K562 (cell line): ENCODE results near the gene ANKRD33. TPM values are rescaled to one million over a fixed set of nuclear protein-coding genes. Genes with fewer than 3 reads are reported as not detected.

Source experiments
- ATAC-seq: fragments of 200-7000 bp; cut with Tn5 transposase; 3 replicates; pipeline ENCODE4 v1.9.1; 2020; ENCODE audit warnings: moderate library complexity
- BruUV-seq: library from RNA; stranded (reverse); fragments of 400-500 nt; replicated peaks from 2 replicates; lab custom pipeline; 2021; lab: Mats Ljungman, UMichigan
- CTCF ChIA-PET: fragments of 300-600 bp; formaldehyde crosslinking; extraction: SDS; loops from one replicate; lab custom pipeline; 2021; ENCODE audit warnings: low intra/inter-chr PET ratio; lab: Yijun Ruan, JAX
- POLR2A ChIA-PET: fragments of 300-600, 350-650 bp; sonication (Branson Sonifier 250); formaldehyde crosslinking; extraction: SDS; loops from one replicate; lab custom pipeline; 2021; ENCODE audit warnings: antibody characterized with exemption, inconsistent platforms; lab: Yijun Ruan, JAX
- DNase-seq, 4 experiments: peaks; one replicate each; pipeline versions ENCODE4 v3.0.0 to v3.0.0-alpha.2; 2011 to 2018; ENCODE audit warnings: low spot score in 3 of 4, mixed read lengths in 3 of 4; ENCODE audit errors: extremely low read depth in 1 of 4
- FAIRE-seq: peaks from 2 replicates; lab custom pipeline; 2011; peaks lifted over from hg19 to GRCh38; lab: Jason Lieb, UNC
- H2AFZ ChIP-seq: 2 replicates; pipeline ENCODE4 v1.6.0; 2011; ENCODE audit warnings: low read depth, low read length, control low read depth, inconsistent platforms
- H3K27ac ChIP-seq: fragments of 200-600 bp; 3 replicates; pipeline ENCODE4 v1.8.0; 2011; ENCODE audit warnings: low read depth, mild to moderate bottlenecking, control low read depth, inconsistent platforms, low read length, moderate library complexity, mixed read lengths; ENCODE audit errors: extremely low read depth
- H3K27me3 ChIP-seq, 2 experiments: fragments of 300-600 bp in 1 of 2; 2 replicates in 1 of 2; 3 replicates in 1 of 2; pipeline versions ENCODE4 v1.6.0 to v1.8.0; 2011; ENCODE audit warnings: inconsistent platforms in 2 of 2, low read length in 2 of 2, mild to moderate bottlenecking in 1 of 2, mixed read lengths in 1 of 2, moderate library complexity in 1 of 2; ENCODE audit not compliant: control insufficient read depth in 2 of 2, insufficient read depth in 2 of 2
- H3K36me3 ChIP-seq: fragments of 300-600 bp; 3 replicates; pipeline ENCODE4 v1.8.0; 2011; ENCODE audit warnings: mild to moderate bottlenecking, low read length, inconsistent platforms; ENCODE audit not compliant: control insufficient read depth, insufficient read depth
- H3K4me1 ChIP-seq, 2 experiments: fragments of 200-600 bp in 1 of 2; replicated peaks in 1 of 2; 2 replicates in 1 of 2; 3 replicates in 1 of 2; pipeline versions ENCODE4 v1.5.1 to v1.8.0; 2011; ENCODE audit warnings: inconsistent platforms in 2 of 2, low read length in 2 of 2, mild to moderate bottlenecking in 1 of 2, mixed read lengths in 1 of 2, moderate library complexity in 1 of 2; ENCODE audit not compliant: control insufficient read depth in 2 of 2, insufficient read depth in 2 of 2
- H3K4me2 ChIP-seq: 2 replicates; pipeline ENCODE4 v1.6.1; 2011; ENCODE audit warnings: low read length, control low read depth, inconsistent platforms, mixed read lengths; ENCODE audit not compliant: insufficient read depth
- H3K4me3 ChIP-seq: fragments of 200-600 bp; sonication (generic), shearing (Covaris generic); 2 replicates; pipeline ENCODE4 v1.5.1; 2016; ENCODE audit warnings: control low read depth, inconsistent platforms
- H3K79me2 ChIP-seq: fragments of 200-600 bp; 3 replicates; pipeline ENCODE4 v1.8.0; 2011; ENCODE audit warnings: low read length, inconsistent platforms; ENCODE audit not compliant: control insufficient read depth, insufficient read depth
- H3K9ac ChIP-seq, 2 experiments: 2 replicates each; pipeline versions ENCODE4 v1.6.0 to v1.6.1; 2011; ENCODE audit warnings: low read depth in 2 of 2, low read length in 2 of 2, control low read depth in 1 of 2, inconsistent platforms in 1 of 2, mild to moderate bottlenecking in 1 of 2, mixed read lengths in 1 of 2; ENCODE audit not compliant: insufficient read depth in 1 of 2
- H3K9me1 ChIP-seq: one replicate; pipeline ENCODE4 v1.6.0; 2011; ENCODE audit warnings: inconsistent platforms, mild to moderate bottlenecking, low read length, moderate library complexity; ENCODE audit not compliant: control insufficient read depth, insufficient read depth
- H3K9me3 ChIP-seq: replicated peaks from 2 replicates; pipeline ENCODE4 v1.5.1; 2011; ENCODE audit warnings: low read depth, low read length, inconsistent platforms; ENCODE audit not compliant: control insufficient read depth, insufficient read depth
- H4K20me1 ChIP-seq: replicated peaks from 2 replicates; pipeline ENCODE4 v1.6.1; 2011; ENCODE audit warnings: low read length, inconsistent platforms, mixed read lengths; ENCODE audit not compliant: control insufficient read depth, insufficient read depth
- HDAC2 ChIP-seq: fragments of 450-650 bp; IDR thresholded peaks from 2 replicates; pipeline ENCODE4 v1.6.1; 2016; ENCODE audit warnings: mild to moderate bottlenecking
- HNRNPK ChIP-seq: fragments of 200-400 bp; formaldehyde crosslinking; IDR thresholded peaks from one replicate; pipeline ENCODE4 v1.6.1; 2018; ENCODE audit warnings: mild to moderate bottlenecking, low read depth, low read length; ENCODE audit not compliant: poor library complexity, severe bottlenecking
- MIER1 ChIP-seq: fragments of 450-650 bp; IDR thresholded peaks from 2 replicates; pipeline ENCODE4 v1.6.1; 2016; ENCODE audit warnings: antibody characterized with exemption, mild to moderate bottlenecking, low read depth
- PCBP2 ChIP-seq: fragments of 200-400 bp; formaldehyde crosslinking; IDR thresholded peaks from 2 replicates; pipeline ENCODE4 v1.6.1; 2018; ENCODE audit warnings: low read length, low read depth, mild to moderate bottlenecking, moderate library complexity; ENCODE audit not compliant: poor library complexity, severe bottlenecking
- TAL1 ChIP-seq: fragments of 450-650 bp; IDR thresholded peaks from 2 replicates; pipeline ENCODE4 v1.6.1; 2016; ENCODE audit warnings: mild to moderate bottlenecking
- ZNF133 ChIP-seq: fragments of 250-450 bp; sonication (Bioruptor Pico); IDR thresholded peaks from 2 replicates; pipeline ENCODE4 v1.4.0; 2020; ENCODE audit warnings: mild to moderate bottlenecking
- WGBS: fragments of 100-300 bp; shearing (Covaris generic); methylation state at CpG from one replicate; pipeline ENCODE4 v1.1.6; 2016; ENCODE audit warnings: low coverage, mixed read lengths; ENCODE audit not compliant: insufficient coverage; ENCODE audit errors: missing lambda C conversion rate; 5-methylcytosine and 5-hydroxymethylcytosine counted together
- in situ Hi-C: fragments of 300-500 bp; cut with MboI; formaldehyde crosslinking; loops from 4 replicates; pipeline ENCODE4 v1.15.0; 2018; ENCODE audit warnings: inconsistent platforms, mixed read lengths
- intact Hi-C: fragments of 100-400 bp; cut with micrococcal nuclease; formaldehyde crosslinking; loops from 2 replicates; pipeline ENCODE4 v1.14.2; 2022
- polyA plus RNA-seq, 8 experiments: library from polyadenylated mRNA; depleted of rRNA in 4 of 8; stranded (reverse) in 5 of 8; unstranded in 3 of 8; fragments of >200 nt; fragmentation: Nextera tagmentation in 2 of 8; fragmentation: Illumina TruSeq in 1 of 8; extraction: Ambion mirVana in 2 of 8; extraction: Trizol in 1 of 8; gene quantifications; 2 replicates each; pipeline versions ENCODE4 v1.2.1 to v1.2.3, GENCODE V29; 2011 to 2014; ENCODE audit warnings: inconsistent platforms in 1 of 8, missing spikeins in 1 of 8
- total RNA-seq, 7 experiments: library from RNA; depleted of rRNA in 6 of 7; stranded (reverse); fragments of >200 nt in 6 of 7; fragmentation: Illumina TruSeq in 2 of 7; extraction: Trizol in 2 of 7; gene quantifications; 2 replicates each; pipeline versions ENCODE4 v1.2.1 to v1.2.3, GENCODE V29; 2011 to 2021; ENCODE audit warnings: low replicate concordance in 1 of 7
- TF ChIP-seq, protein P1 (sequence below), 2 experiments: fragments of 450-650 bp; IDR thresholded peaks; 2 replicates each; pipeline ENCODE4 v1.6.1; 2016; ENCODE audit warnings: mild to moderate bottlenecking in 2 of 2, borderline replicate concordance in 1 of 2, low read depth in 1 of 2, moderate library complexity in 1 of 2

Gene ANKRD33
- total and polyA plus RNA-seq, 9 of the 15 experiments (the other 6 are each of a cell fraction or from before 2014, with no cell fraction given): 0.04 to 0.11 (median 0.07) TPM; not detected in 4

DNA sequence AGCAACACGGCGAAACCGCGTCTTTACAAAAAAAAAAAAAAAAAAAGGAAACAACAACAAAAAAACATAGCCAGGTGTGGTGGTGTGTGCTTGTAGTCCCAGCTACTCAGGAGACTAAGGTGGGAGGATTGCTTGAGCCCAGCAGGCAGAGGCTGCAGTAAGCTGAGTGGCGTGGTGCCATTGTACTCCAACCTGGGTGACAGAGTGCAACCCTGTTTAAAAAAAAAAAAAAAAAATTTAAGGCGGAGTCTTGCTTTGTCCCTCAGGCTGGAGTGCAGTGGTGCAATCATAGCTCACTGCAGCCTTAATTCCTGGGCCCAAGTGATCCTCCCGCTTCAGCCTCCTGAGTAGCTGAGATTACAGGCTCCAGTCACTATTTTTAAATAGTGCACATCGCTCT lies 21.1 kb upstream of the ANKRD33 start:
- Histone ChIP-seq H3K4me1 (peaks cover 2 to 27% of the 10 kb centered on the region in 2 experiments; a peak in 4 of 5 replicates), H3K27me3 (peaks cover 50 to 91% of the 10 kb centered on the region in 2 experiments), H2AFZ (no peak overlapping the region), H4K20me1 (peaks cover 9% of the 10 kb centered on the region), H3K4me2 (no peak overlapping the region), H3K9ac (no peak overlapping the region), H3K4me3 (no peak overlapping the region), H3K9me1 (no peaks in the 10 kb centered on the region), H3K9me3 (no peaks in the 10 kb centered on the region), H3K79me2 (no peaks in the 10 kb centered on the region), H3K27ac (no peak overlapping the region), H3K36me3 (no peaks in the 10 kb centered on the region)
- POLR2A ChIA-PET: interaction anchor here (0.6 kb wide), 2 partner anchors 201 to 577 kb away, joined by 3 to 5 read pairs; no protein-coding TSS in a partner anchor
- TF ChIP-seq MIER1 (no peak), TAL1 (no peak), PCBP2 (no peak), HNRNPK (no peak), ZNF133 (CRISPR knock-in tag) (no peak), HDAC2 (no peak)
- TF ChIP-seq, protein P1, sequence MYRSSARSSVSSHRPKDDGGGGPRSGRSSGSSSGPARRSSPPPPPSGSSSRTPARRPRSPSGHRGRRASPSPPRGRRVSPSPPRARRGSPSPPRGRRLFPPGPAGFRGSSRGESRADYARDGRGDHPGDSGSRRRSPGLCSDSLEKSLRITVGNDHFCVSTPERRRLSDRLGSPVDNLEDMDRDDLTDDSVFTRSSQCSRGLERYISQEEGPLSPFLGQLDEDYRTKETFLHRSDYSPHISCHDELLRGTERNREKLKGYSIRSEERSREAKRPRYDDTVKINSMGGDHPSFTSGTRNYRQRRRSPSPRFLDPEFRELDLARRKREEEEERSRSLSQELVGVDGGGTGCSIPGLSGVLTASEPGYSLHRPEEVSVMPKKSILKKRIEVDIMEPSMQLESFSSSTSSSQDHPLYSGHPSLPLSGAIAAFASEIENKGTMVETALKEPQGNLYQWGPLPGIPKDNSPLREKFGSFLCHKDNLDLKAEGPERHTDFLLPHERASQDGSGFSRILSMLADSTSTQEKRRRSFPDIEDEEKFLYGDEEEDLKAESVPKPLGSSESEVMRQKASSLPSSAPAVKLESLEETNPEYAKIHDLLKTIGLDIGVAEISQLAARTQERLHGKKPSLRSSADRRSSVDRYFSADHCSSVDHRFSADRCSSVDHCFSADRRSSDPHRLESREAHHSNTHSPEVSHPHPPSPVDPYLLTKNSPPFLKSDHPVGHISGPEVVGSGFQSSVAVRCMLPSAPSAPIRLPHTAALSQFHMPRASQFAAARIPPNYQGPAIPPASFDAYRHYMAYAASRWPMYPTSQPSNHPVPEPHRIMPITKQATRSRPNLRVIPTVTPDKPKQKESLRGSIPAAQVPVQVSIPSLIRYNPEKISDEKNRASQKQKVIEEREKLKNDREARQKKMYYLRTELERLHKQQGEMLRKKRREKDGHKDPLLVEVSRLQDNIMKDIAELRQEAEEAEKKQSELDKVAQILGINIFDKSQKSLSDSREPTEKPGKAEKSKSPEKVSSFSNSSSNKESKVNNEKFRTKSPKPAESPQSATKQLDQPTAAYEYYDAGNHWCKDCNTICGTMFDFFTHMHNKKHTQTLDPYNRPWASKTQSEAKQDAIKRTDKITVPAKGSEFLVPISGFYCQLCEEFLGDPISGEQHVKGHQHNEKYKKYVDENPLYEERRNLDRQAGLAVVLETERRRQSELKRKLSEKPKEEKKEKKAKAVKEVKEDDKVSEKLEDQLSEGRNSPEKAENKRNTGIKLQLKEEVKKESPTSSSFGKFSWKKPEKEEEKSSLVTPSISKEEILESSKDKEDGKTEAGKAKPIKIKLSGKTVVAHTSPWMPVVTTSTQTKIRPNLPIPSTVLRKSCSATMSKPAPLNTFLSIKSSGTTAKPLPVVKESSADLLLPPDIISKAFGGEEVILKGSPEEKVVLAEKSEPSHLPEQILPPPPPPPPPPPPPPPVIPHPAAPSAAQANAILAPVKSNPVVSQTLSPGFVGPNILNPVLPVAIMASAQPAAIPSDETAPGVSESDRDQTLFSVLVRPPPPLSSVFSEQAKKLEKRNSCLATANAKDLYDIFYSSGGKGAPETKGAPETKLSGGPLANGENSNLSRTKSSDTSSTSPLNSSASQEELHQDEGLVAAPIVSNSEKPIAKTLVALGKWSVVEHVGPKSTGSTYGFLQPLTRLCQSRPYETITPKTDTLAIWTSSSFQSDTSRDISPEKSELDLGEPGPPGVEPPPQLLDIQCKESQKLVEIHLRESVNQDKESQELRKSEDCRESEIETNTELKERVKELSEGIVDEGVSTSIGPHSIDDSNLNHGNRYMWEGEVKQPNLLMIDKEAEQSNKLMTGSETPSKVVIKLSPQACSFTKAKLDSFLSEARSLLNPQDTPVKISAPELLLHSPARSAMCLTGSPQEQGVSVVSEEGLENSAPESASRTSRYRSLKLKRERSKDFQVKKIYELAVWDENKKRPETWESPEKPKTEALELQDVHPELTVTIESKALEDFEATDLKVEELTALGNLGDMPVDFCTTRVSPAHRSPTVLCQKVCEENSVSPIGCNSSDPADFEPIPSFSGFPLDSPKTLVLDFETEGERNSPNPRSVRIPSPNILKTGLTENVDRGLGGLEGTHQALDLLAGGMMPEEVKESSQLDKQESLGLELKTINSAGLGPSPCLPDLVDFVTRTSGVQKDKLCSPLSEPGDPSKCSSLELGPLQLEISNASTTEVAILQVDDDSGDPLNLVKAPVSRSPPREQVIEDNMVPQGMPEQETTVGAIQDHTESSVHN (IDR thresholded peaks at IDR 0.05; ENCODE audit: borderline replicate concordance in 1 of 2, low read depth in 1 of 2): no peak
- CTCF ChIA-PET: interaction anchor here (0.7 kb wide), 1 partner anchor 790 kb away, joined by 6 read pairs; no protein-coding TSS in a partner anchor
- DNase-seq (no peak), ATAC-seq (no peak), FAIRE-seq (no peak)
- in situ Hi-C loops: no loop called here
- no TSS peak for BruUV-seq
- intact Hi-C loops: no loop called here
- 24% methylated on average over 4 of the region's 8 CpGs for WGBS
